ENCODE results near the gene EMILIN1.

EMILIN1 gene

GRCh38 chr2:27092696-27093429 lies 14.4 kb downstream of the EMILIN1 start:
- Mint-ChIP-seq H3K4me3 (no peak overlapping the region), H3K27ac (no peak overlapping the region), H3K27me3 (no peaks in the 10 kb centered on the region), H3K36me3 (no peaks in the 10 kb centered on the region), H3K4me1 (ENCODE audit: low read depth) (peaks cover 18% of the 10 kb centered on the region), H3K9me3 (ENCODE audit: low read depth) (no peaks in the 10 kb centered on the region)

DNA sequence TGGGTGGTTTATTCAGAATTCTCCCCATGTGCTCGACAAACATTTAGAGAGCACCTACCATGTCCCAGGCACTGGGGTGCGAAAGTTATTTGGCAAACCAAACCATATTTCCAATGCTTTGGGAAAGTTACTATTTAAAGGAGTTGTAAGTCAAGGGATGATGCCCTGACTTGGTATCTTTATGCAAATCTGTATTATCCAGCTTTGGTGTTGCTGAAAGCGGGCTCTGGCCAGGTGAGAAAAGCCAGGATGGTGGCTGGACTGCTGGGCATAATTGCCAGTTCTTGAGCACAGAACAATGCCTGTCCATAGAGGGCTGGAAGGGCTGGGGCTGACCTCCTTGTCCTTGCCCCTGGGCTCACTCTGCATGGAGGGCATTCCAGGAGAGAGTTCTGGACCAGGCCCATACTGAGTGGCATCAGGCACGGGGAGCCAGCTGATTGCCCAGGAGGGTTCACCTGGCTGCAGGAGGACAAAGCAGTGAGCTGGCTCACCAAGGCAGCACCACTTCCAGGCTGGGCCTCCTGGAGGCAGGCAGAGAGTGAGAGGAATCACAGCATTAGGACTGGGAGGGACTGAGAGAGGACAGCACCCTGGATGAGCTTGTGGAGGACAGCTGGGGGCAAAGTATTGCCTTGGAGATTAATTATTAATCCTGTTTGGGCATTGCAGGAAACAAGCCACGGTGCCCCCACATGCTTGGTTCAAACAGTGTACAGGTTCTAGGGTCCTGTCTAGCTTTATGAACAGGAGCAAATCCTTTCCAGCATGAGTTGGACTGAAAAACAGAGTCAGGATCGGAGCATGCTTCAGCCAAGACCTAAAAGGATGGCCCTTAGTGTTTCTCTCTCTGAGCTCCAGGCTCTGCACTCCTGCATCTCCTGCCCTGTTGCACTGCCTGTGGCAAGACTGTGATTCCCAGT lies 15.3 kb downstream of the EMILIN1 start:
- no peak overlapping the region for H3K4me3 Mint-ChIP-seq
- H3K36me3 Mint-ChIP-seq: no peaks in the 10 kb centered on the region
- no peak overlapping the region for H3K27ac Mint-ChIP-seq
- peaks cover 16% of the 10 kb centered on the region for H3K4me1 Mint-ChIP-seq (ENCODE audit: low read depth)
- H3K9me3 Mint-ChIP-seq (ENCODE audit: low read depth): no peaks in the 10 kb centered on the region
- no peaks in the 10 kb centered on the region for H3K27me3 Mint-ChIP-seq

DNA sequence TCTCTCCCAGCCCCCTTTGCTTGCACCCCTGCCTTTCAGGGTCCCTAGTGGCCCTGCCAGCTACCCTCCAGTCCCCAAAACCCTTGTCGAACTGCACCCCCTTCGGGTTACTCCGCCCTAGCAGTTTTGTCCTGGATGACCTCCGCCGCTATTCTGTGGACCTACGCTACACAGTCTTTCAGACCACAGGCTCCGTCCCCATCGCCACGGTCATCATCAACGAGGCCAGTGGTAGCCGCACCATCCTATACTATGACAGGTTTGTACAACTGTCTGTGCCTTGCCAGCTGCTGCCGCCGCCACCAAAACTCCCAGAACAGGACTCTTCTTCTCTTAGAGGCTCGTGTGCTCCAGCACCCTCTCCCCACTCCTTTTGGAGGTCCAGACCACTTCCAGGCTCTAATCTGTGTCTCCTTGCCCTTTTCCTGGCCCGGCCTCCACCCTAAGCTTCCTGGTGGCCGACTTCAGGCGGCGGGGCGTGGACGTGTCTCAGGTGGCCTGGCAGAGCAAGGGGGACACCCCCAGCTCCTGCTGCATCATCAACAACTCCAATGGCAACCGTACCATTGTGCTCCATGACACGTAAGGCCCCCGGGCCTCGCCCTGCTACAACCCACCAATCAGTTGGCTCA lies 16.1 kb downstream of the EMILIN1 start:
- Mint-ChIP-seq H3K36me3 (no peaks in the 10 kb centered on the region), H3K27me3 (no peaks in the 10 kb centered on the region), H3K4me1 (ENCODE audit: low read depth) (peaks cover 14% of the 10 kb centered on the region), H3K4me3 (no peak overlapping the region), H3K9me3 (ENCODE audit: low read depth) (no peaks in the 10 kb centered on the region), H3K27ac (no peak overlapping the region)

DNA sequence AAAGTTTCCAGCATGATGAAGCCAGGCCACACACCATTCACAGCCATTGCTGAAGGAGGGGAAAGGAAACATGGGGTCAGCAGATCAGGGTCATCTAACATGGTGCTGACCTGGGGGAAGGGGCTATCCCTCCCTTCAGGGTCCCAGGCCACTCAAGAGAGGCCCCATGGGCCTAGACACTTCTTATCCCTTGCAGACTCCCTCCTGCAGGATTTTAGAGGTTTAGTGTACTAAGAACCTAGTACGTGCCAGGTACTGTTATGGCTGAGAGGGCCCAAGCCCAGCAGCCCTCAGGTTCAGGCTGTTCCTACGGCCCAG lies 17.0 kb downstream of the EMILIN1 start:
- Mint-ChIP-seq H3K27me3 (no peaks in the 10 kb centered on the region), H3K4me3 (no peak overlapping the region), H3K4me1 (ENCODE audit: low read depth) (peaks cover 11% of the 10 kb centered on the region), H3K9me3 (ENCODE audit: low read depth) (no peaks in the 10 kb centered on the region), H3K27ac (no peak overlapping the region), H3K36me3 (no peaks in the 10 kb centered on the region)

GRCh38 chr2:27095745-27096651 lies 17.6 kb downstream of the EMILIN1 start:
- Mint-ChIP-seq H3K27ac (no peak overlapping the region), H3K36me3 (no peaks in the 10 kb centered on the region)

GRCh38 chr2:27096748-27097297 lies 18.4 kb downstream of the EMILIN1 start:
- Mint-ChIP-seq H3K27me3 (no peaks in the 10 kb centered on the region), H3K4me3 (no peak overlapping the region), H3K4me1 (ENCODE audit: low read depth) (peaks cover 9% of the 10 kb centered on the region), H3K9me3 (ENCODE audit: low read depth) (no peaks in the 10 kb centered on the region), H3K36me3 (no peaks in the 10 kb centered on the region), H3K27ac (no peak overlapping the region)

More at GRCh38 chr2:27095745-27096651, 17.6 kb downstream of the EMILIN1 start:
- Mint-ChIP-seq H3K4me1 (ENCODE audit: low read depth) (peaks cover 11% of the 10 kb centered on the region), H3K9me3 (ENCODE audit: low read depth) (no peaks in the 10 kb centered on the region), H3K27me3 (no peaks in the 10 kb centered on the region), H3K4me3 (peak overlapping the region; percentile 57)

- Mint-ChIP-seq H3K9me3 (ENCODE audit: low read depth) (no peaks in the 10 kb centered on the region), H3K27me3 (no peaks in the 10 kb centered on the region), H3K4me1 (ENCODE audit: low read depth) (peaks cover 9% of the 10 kb centered on the region), H3K36me3 (no peaks in the 10 kb centered on the region), H3K27ac (no peak overlapping the region), H3K4me3 (no peak overlapping the region)
These were observed 18.9 kb downstream of the EMILIN1 start for GRCh38 chr2:27097341-27097740.

DNA sequence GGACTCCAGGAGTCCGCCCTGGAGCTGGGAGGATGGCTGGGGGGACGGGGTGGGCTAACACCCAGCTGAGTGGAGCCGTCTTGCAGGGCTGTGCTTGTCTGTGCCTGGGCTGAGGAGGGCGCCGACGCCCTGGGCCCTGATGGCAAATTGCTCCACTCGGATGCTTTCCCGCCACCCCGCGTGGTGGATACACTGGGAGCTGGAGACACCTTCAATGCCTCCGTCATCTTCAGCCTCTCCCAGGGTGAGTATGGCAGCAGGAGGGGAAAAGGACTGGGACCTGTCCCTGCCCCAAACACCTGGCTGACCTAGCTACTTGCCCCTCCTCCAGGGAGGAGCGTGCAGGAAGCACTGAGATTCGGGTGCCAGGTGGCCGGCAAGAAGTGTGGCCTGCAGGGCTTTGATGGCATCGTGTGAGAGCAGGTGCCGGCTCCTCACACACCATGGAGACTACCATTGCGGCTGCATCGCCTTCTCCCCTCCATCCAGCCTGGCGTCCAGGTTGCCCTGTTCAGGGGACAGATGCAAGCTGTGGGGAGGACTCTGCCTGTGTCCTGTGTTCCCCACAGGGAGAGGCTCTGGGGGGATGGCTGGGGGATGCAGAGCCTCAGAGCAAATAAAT lies 21.0 kb downstream of the EMILIN1 start:
- H3K36me3 Mint-ChIP-seq: no peaks in the 10 kb centered on the region
- H3K4me3 Mint-ChIP-seq: no peak overlapping the region
- H3K9me3 Mint-ChIP-seq (ENCODE audit: low read depth): no peaks in the 10 kb centered on the region
- no peaks in the 10 kb centered on the region for H3K27me3 Mint-ChIP-seq
- peaks cover 9% of the 10 kb centered on the region for H3K4me1 Mint-ChIP-seq (ENCODE audit: low read depth)
- no peak overlapping the region for H3K27ac Mint-ChIP-seq

DNA sequence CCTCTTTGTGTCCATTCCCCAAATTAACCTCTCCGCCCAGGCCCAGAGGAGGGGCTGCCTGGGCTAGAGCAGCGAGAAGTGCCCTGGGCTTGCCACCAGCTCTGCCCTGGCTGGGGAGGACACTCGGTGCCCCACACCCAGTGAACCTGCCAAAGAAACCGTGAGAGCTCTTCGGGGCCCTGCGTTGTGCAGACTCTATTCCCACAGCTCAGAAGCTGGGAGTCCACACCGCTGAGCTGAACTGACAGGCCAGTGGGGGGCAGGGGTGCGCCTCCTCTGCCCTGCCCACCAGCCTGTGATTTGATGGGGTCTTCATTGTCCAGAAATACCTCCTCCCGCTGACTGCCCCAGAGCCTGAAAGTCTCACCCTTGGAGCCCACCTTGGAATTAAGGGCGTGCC lies 21.6 kb downstream of the EMILIN1 start:
- Mint-ChIP-seq H3K4me1 (ENCODE audit: low read depth) (peaks cover 9% of the 10 kb centered on the region), H3K9me3 (ENCODE audit: low read depth) (no peaks in the 10 kb centered on the region), H3K27me3 (no peaks in the 10 kb centered on the region), H3K36me3 (no peaks in the 10 kb centered on the region), H3K4me3 (no peak overlapping the region), H3K27ac (no peak overlapping the region)

- Mint-ChIP-seq H3K27me3 (peaks cover 3% of the 10 kb centered on the region), H3K4me3 (no peak overlapping the region), H3K27ac (no peak overlapping the region), H3K4me1 (ENCODE audit: low read depth) (no peaks in the 10 kb centered on the region), H3K9me3 (ENCODE audit: low read depth) (no peaks in the 10 kb centered on the region), H3K36me3 (peaks cover 2% of the 10 kb centered on the region)
These were observed 23.9 kb downstream of the EMILIN1 start for GRCh38 chr2:27102329-27102728.

DNA sequence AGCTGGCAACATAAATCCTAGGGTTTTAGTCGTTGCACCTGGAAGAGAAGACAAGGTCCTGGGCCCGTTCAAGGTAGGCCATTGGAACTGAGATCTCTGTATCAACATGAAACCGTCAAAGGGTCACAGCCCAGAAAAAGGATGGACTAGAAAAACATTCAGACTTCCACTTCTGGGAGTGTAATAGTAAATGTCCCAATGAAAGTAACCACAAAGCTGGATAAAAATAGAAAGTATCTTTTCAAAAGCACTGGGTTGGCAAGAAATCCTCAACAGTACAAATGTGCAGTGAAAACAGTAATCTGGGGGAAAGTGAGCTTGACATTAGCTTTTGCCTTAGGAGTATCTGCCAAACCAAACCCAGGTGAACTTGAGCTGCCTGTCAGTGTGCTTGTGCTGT lies 27.6 kb downstream of the EMILIN1 start:
- Mint-ChIP-seq H3K9me3 (ENCODE audit: low read depth) (no peaks in the 10 kb centered on the region), H3K36me3 (peaks cover 4% of the 10 kb centered on the region), H3K4me1 (ENCODE audit: low read depth) (no peaks in the 10 kb centered on the region), H3K4me3 (no peak overlapping the region), H3K27ac (no peak overlapping the region), H3K27me3 (peaks cover 3% of the 10 kb centered on the region)

- Mint-ChIP-seq H3K4me3 (no peak overlapping the region), H3K36me3 (peaks cover 4% of the 10 kb centered on the region), H3K27me3 (peaks cover 3% of the 10 kb centered on the region), H3K9me3 (ENCODE audit: low read depth) (no peaks in the 10 kb centered on the region), H3K4me1 (ENCODE audit: low read depth) (no peaks in the 10 kb centered on the region), H3K27ac (no peak overlapping the region)
These were observed 29.8 kb downstream of the EMILIN1 start for GRCh38 chr2:27108221-27108620.

DNA sequence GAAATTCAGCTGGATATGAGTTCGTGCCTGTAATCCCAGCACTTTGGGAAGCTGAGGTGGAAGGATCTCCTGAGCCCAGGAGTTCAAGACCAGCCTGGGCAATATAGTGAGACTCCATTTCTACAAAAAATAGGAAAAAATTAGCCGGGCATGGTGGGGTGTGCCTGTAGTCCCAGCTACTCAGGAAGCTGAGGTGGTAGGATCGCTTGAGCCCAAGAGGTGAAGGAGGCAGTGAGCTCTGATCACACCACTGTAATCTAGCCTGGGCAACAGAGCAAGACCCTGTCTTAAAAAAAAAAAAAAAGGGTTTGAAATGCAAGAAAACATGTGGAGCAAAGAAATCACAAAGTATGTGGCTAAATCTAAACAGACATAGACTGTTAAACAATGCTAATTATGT lies 30.7 kb downstream of the EMILIN1 start:
- Mint-ChIP-seq H3K4me3 (no peak overlapping the region), H3K4me1 (ENCODE audit: low read depth) (no peaks in the 10 kb centered on the region), H3K27ac (no peak overlapping the region)

More for the DNA sequence above, 30.7 kb downstream of the EMILIN1 start:
- no peaks in the 10 kb centered on the region for H3K9me3 Mint-ChIP-seq (ENCODE audit: low read depth)
- peaks cover 4% of the 10 kb centered on the region for H3K36me3 Mint-ChIP-seq
- H3K27me3 Mint-ChIP-seq: peaks cover 3% of the 10 kb centered on the region

Measured in activated naive CD8-positive, alpha-beta T cell (primary cell).